Endothelial cell of umbilical vein (primary cell): ENCODE results near the gene CDC34. TPM values are rescaled to one million over a fixed set of nuclear protein-coding genes. Genes with fewer than 3 reads are reported as not detected.

Experiments used
- BruUV-seq: library from RNA; stranded (reverse); fragments of 400-500 nt; replicated peaks from 2 replicates; lab custom pipeline; 2021; lab: Mats Ljungman, UMichigan
- CTCF ChIA-PET: fragments of 300-600, 350-600 bp; sonication (Branson Sonifier 250); formaldehyde crosslinking; loops from one replicate; lab custom pipeline; 2021; ENCODE audit warnings: antibody characterized with exemption, inconsistent platforms; lab: Charles Lee
- POLR2A ChIA-PET: fragments of 300-600, 350-600 bp; sonication (Branson Sonifier 250); formaldehyde crosslinking; loops from one replicate; lab custom pipeline; 2021; ENCODE audit warnings: antibody characterized with exemption, inconsistent platforms; lab: Charles Lee
- DNase-seq: peaks from one replicate; pipeline ENCODE4 v3.0.0-alpha.2; 2011; ENCODE audit warnings: low read depth, low spot score
- FAIRE-seq: peaks from 2 replicates; lab custom pipeline; 2011; peaks lifted over from hg19 to GRCh38; lab: Jason Lieb, UNC
- H2AFZ ChIP-seq: 2 replicates; pipeline ENCODE4 v1.6.0; 2012; ENCODE audit warnings: low read depth, low read length, control low read depth, inconsistent platforms
- H3K27ac ChIP-seq: 2 replicates; pipeline ENCODE4 v1.5.1; 2011; ENCODE audit warnings: low read depth, mild to moderate bottlenecking, control low read depth, low read length, moderate library complexity; ENCODE audit not compliant: insufficient read depth
- H3K27me3 ChIP-seq, 2 experiments: 2 replicates each; pipeline versions ENCODE4 v1.6.0 to v1.6.1; 2011; ENCODE audit warnings: low read length in 2 of 2, mixed read lengths in 1 of 2; ENCODE audit not compliant: control insufficient read depth in 2 of 2, insufficient read depth in 2 of 2
- H3K36me3 ChIP-seq, 2 experiments: 2 replicates in 1 of 2; 3 replicates in 1 of 2; pipeline ENCODE4 v1.5.1; 2011; ENCODE audit warnings: low read length in 2 of 2, mild to moderate bottlenecking in 1 of 2, moderate library complexity in 1 of 2; ENCODE audit not compliant: control insufficient read depth in 2 of 2, insufficient read depth in 2 of 2; ENCODE audit errors: extremely low read depth in 1 of 2
- H3K4me1 ChIP-seq: 3 replicates; pipeline ENCODE4 v1.5.1; 2011; ENCODE audit warnings: mild to moderate bottlenecking, low read length; ENCODE audit not compliant: control insufficient read depth, insufficient read depth; ENCODE audit errors: extremely low read depth
- H3K4me2 ChIP-seq: 2 replicates; pipeline ENCODE4 v1.6.1; 2011; ENCODE audit warnings: low read length, control low read depth, mixed read lengths; ENCODE audit not compliant: insufficient read depth
- H3K4me3 ChIP-seq, 3 experiments: fragments of 200-600 bp in 1 of 3; sonication (generic), shearing (Covaris generic) in 1 of 3; replicated peaks in 1 of 3; 2 replicates each; pipeline ENCODE4 v1.5.1; 2011 to 2016; ENCODE audit warnings: control low read depth in 3 of 3, low read length in 3 of 3, mild to moderate bottlenecking in 2 of 3, inconsistent platforms in 1 of 3, low read depth in 1 of 3, moderate library complexity in 1 of 3; ENCODE audit not compliant: insufficient read depth in 1 of 3
- H3K79me2 ChIP-seq: 2 replicates; pipeline ENCODE4 v1.6.0; 2012; ENCODE audit warnings: low read length, inconsistent platforms; ENCODE audit not compliant: control insufficient read depth, insufficient read depth
- H3K9ac ChIP-seq: replicated peaks from 2 replicates; pipeline ENCODE3; 2011; ENCODE audit warnings: low read length, control low read depth; ENCODE audit not compliant: insufficient read depth; ENCODE audit errors: extremely low read depth
- H3K9me1 ChIP-seq: replicated peaks from 3 replicates; pipeline ENCODE4 v1.6.0; 2011; ENCODE audit warnings: mild to moderate bottlenecking, low read length; ENCODE audit not compliant: control insufficient read depth, insufficient read depth; ENCODE audit errors: extremely low read depth
- H3K9me3 ChIP-seq: replicated peaks from 2 replicates; pipeline ENCODE4 v1.5.1; 2012; ENCODE audit warnings: low read length, inconsistent platforms; ENCODE audit not compliant: control insufficient read depth, insufficient read depth
- H4K20me1 ChIP-seq: replicated peaks from 2 replicates; pipeline ENCODE3; 2011; ENCODE audit warnings: mild to moderate bottlenecking, low read length; ENCODE audit not compliant: control insufficient read depth, insufficient read depth; ENCODE audit errors: extremely low read depth
- CTCF ChIP-seq, 2 donors: IDR thresholded peaks; 1 replicate in 1 of 2; 2 replicates in 1 of 2; pipeline ENCODE4 v1.5.1; 2011; ENCODE audit warnings: low read length in 2 of 2, mild to moderate bottlenecking in 2 of 2, moderate library complexity in 2 of 2, control low read depth in 1 of 2, inconsistent platforms in 1 of 2, low read depth in 1 of 2; ENCODE audit not compliant: insufficient read depth in 1 of 2; ENCODE audit errors: extremely low read depth in 1 of 2
- EZH2 ChIP-seq: IDR thresholded peaks from 2 replicates; pipeline ENCODE4 v1.6.1; 2012; ENCODE audit warnings: borderline replicate concordance, low read depth, mild to moderate bottlenecking, moderate library complexity, low read length, inconsistent platforms; ENCODE audit not compliant: severe bottlenecking
- FOS ChIP-seq: IDR thresholded peaks from 2 replicates; pipeline ENCODE4 v1.6.1; 2011; ENCODE audit warnings: mild to moderate bottlenecking, low read length, moderate library complexity, borderline replicate concordance; ENCODE audit not compliant: insufficient read depth
- GATA2 ChIP-seq: IDR thresholded peaks from 2 replicates; pipeline ENCODE4 v1.7.0; 2011; ENCODE audit warnings: low read depth, mild to moderate bottlenecking, moderate library complexity, mixed read lengths, low read length; ENCODE audit not compliant: insufficient read length, insufficient read depth
- JUN ChIP-seq: IDR thresholded peaks from 2 replicates; pipeline ENCODE4 v1.6.1; 2011; ENCODE audit warnings: borderline replicate concordance, low read depth; ENCODE audit not compliant: insufficient read length, insufficient read depth
- MAX ChIP-seq: IDR thresholded peaks from 2 replicates; pipeline ENCODE4 v1.6.1; 2011; ENCODE audit not compliant: insufficient read depth, insufficient read length
- MYC ChIP-seq: IDR thresholded peaks from one replicate; pipeline ENCODE4 v1.6.1; 2011; ENCODE audit warnings: mild to moderate bottlenecking, low read depth, low read length
- POLR2A ChIP-seq: IDR thresholded peaks from 2 replicates; pipeline ENCODE4 v1.6.1; 2012; ENCODE audit warnings: low read depth, mild to moderate bottlenecking, control low read depth, low read length
- POLR2AphosphoS5 ChIP-seq: IDR thresholded peaks from 2 replicates; pipeline ENCODE4 v1.6.1; 2012; ENCODE audit warnings: low read depth, mild to moderate bottlenecking, control low read depth, low read length, moderate library complexity; ENCODE audit not compliant: insufficient read depth
- dilution Hi-C: fragments of 300-500 bp; cut with MboI; formaldehyde crosslinking; loops from one replicate; pipeline ENCODE4 v1.15.0; 2019; ENCODE audit warnings: low sequenced_read_pairs; ENCODE audit not compliant: extremely low pct_ligation_motif_present
- intact Hi-C: fragments of 100-400 bp; cut with micrococcal nuclease; formaldehyde crosslinking; loops from one replicate; pipeline ENCODE4 v1.10.0; 2022
- polyA plus RNA-seq, 4 experiments: library from polyadenylated mRNA; depleted of rRNA in 3 of 4; stranded (reverse) in 3 of 4; unstranded in 1 of 4; fragments of >200 nt; gene quantifications; 2 replicates each; pipeline versions ENCODE4 v1.2.1 to v1.2.3, GENCODE V29; 2011 to 2012; ENCODE audit warnings: missing spikeins in 1 of 4
- total RNA-seq: library from RNA; stranded (reverse); gene quantifications from 2 replicates; pipeline ENCODE4 v1.2.3, GENCODE V29; 2021

Gene CDC34
- total and polyA plus RNA-seq, 2 donors (not counting 3 experiments of a cell fraction or from before 2014, with no cell fraction given): 90.4 to 92.9 TPM

GRCh38 chr19:497491-497868 lies 34.1 kb upstream of the CDC34 start:
- Histone ChIP-seq H3K4me3 (no peak overlapping the region), H3K9ac (no peak overlapping the region), H2AFZ (no peak overlapping the region), H3K36me3 (no peaks in the 10 kb centered on the region), H3K9me1 (no peaks in the 10 kb centered on the region), H3K27ac (no peak overlapping the region), H4K20me1 (no peaks in the 10 kb centered on the region), H3K9me3 (no peaks in the 10 kb centered on the region), H3K79me2 (no peaks in the 10 kb centered on the region), H3K4me2 (no peak overlapping the region), H3K4me1 (no peaks in the 10 kb centered on the region), H3K27me3 (peaks cover 9 to 12% of the 10 kb centered on the region in 2 experiments)
- intact Hi-C loops: no loop called here
- no TSS peak for BruUV-seq
- FAIRE-seq (no peak), DNase-seq (no peak)
- dilution Hi-C loops: no loop called here
- ChIA-PET POLR2A (no interaction called here), CTCF (interaction anchor here (1.3 to 1.6 kb wide), 2 partner anchors 9 to 13 kb away, joined by 5 to 16 read pairs; partner anchors contain the start of gene TPGS1)
- TF ChIP-seq EZH2: no peak
- no peak for TF ChIP-seq JUN
- no peak for TF ChIP-seq POLR2AphosphoS5
- no peak for TF ChIP-seq MAX
- no peak for TF ChIP-seq POLR2A
- no peak for TF ChIP-seq CTCF (IDR thresholded peaks at IDR 0.05; ENCODE audit: extremely low read depth in 1 of 2, insufficient read depth in 1 of 2, low read depth in 1 of 2, low read length in 2 of 2)
- no peak for TF ChIP-seq MYC
- no peak for TF ChIP-seq FOS
- TF ChIP-seq GATA2: no peak
